IMR-90 (cell line): ENCODE measurements around the gene NDUFAF4. TPM values are rescaled to one million over a fixed set of nuclear protein-coding genes. Genes with fewer than 3 reads are reported as not detected.

Experiments
- ATAC-seq: fragments of 200-7000 bp; cut with Tn5 transposase; 2 replicates; pipeline ENCODE4 v1.9.1; 2020; ENCODE audit warnings: low read depth, mild to moderate bottlenecking, moderate library complexity
- BruUV-seq: library from RNA; stranded (reverse); fragments of 400-500 nt; replicated peaks from 2 replicates; lab custom pipeline; 2021; lab: Mats Ljungman, UMichigan
- CTCF ChIA-PET: fragments of 300-600 bp; formaldehyde crosslinking; extraction: SDS; loops from one replicate; lab custom pipeline; 2021; ENCODE audit warnings: antibody characterized with exemption; lab: Yijun Ruan, JAX
- POLR2A ChIA-PET: fragments of 300-600 bp; sonication (Branson Sonifier 250); formaldehyde crosslinking; loops from one replicate; lab custom pipeline; 2022; ENCODE audit warnings: antibody characterized with exemption; ENCODE audit not compliant: unreplicated experiment; lab: Charles Lee
- DNase-seq: peaks from one replicate; pipeline ENCODE4 v3.0.0; 2013
- H2AFZ ChIP-seq: replicated peaks from 2 replicates; pipeline ENCODE3; 2013; ENCODE audit warnings: low read length, mild to moderate bottlenecking; ENCODE audit not compliant: poor library complexity
- H2AK5ac ChIP-seq: 2 replicates; pipeline ENCODE4 v1.6.1; 2013; ENCODE audit warnings: low read depth, low read length, inconsistent platforms
- H2AK9ac ChIP-seq: replicated peaks from 2 replicates; pipeline ENCODE3; 2013; ENCODE audit warnings: mild to moderate bottlenecking, low read depth, low read length, moderate library complexity; ENCODE audit not compliant: poor library complexity
- H2BK120ac ChIP-seq: 2 replicates; pipeline ENCODE4 v1.6.1; 2013; ENCODE audit warnings: low read depth, low read length, inconsistent platforms
- H2BK15ac ChIP-seq: 3 replicates; pipeline ENCODE4 v1.6.1; 2013; ENCODE audit warnings: low read depth, low read length, inconsistent platforms
- H2BK20ac ChIP-seq: 2 replicates; pipeline ENCODE4 v1.6.1; 2013; ENCODE audit warnings: low read depth, mild to moderate bottlenecking, inconsistent platforms, low read length, moderate library complexity
- H2BK5ac ChIP-seq: 2 replicates; pipeline ENCODE4 v1.6.1; 2013; ENCODE audit warnings: mild to moderate bottlenecking, low read depth, low read length, inconsistent platforms; ENCODE audit not compliant: poor library complexity, severe bottlenecking
- H3K14ac ChIP-seq: replicated peaks from 2 replicates; pipeline ENCODE4 v1.6.1; 2013; ENCODE audit warnings: low read depth, low read length, inconsistent platforms
- H3K18ac ChIP-seq: 2 replicates; pipeline ENCODE4 v1.6.1; 2013; ENCODE audit warnings: low read depth, low read length, control low read depth
- H3K23ac ChIP-seq: 2 replicates; pipeline ENCODE4 v1.6.1; 2013; ENCODE audit warnings: low read depth, low read length, inconsistent platforms
- H3K27ac ChIP-seq: 2 replicates; pipeline ENCODE4 v1.5.1; 2013; ENCODE audit warnings: mild to moderate bottlenecking, control low read depth, low read length; ENCODE audit not compliant: insufficient read depth
- H3K27me3 ChIP-seq: 2 replicates; pipeline ENCODE4 v1.6.1; 2013; ENCODE audit warnings: low read length; ENCODE audit not compliant: control insufficient read depth, insufficient read depth
- H3K36me3 ChIP-seq: 2 replicates; pipeline ENCODE4 v1.6.1; 2013; ENCODE audit warnings: low read length, mixed read lengths; ENCODE audit not compliant: control insufficient read depth, insufficient read depth
- H3K4ac ChIP-seq: 2 replicates; pipeline ENCODE4 v1.6.1; 2013; ENCODE audit warnings: low read depth, low read length, inconsistent platforms
- H3K4me1 ChIP-seq: 2 replicates; pipeline ENCODE4 v1.6.1; 2013; ENCODE audit warnings: low read length, mixed read lengths; ENCODE audit not compliant: control insufficient read depth, insufficient read depth
- H3K4me2 ChIP-seq: 2 replicates; pipeline ENCODE4 v1.6.1; 2013; ENCODE audit warnings: low read depth, mild to moderate bottlenecking, control low read depth, low read length, moderate library complexity
- H3K4me3 ChIP-seq: 2 replicates; pipeline ENCODE4 v1.5.1; 2013; ENCODE audit warnings: low read depth, mild to moderate bottlenecking, control low read depth, low read length, moderate library complexity; ENCODE audit not compliant: insufficient read depth
- H3K56ac ChIP-seq: 2 replicates; pipeline ENCODE4 v1.6.1; 2013; ENCODE audit warnings: low read length, inconsistent platforms; ENCODE audit not compliant: insufficient read depth; ENCODE audit errors: extremely low read depth
- H3K79me1 ChIP-seq, 2 experiments: 2 replicates each; pipeline ENCODE4 v1.6.1; 2013; ENCODE audit warnings: low read length in 2 of 2, inconsistent platforms in 1 of 2, low read depth in 1 of 2
- H3K9ac ChIP-seq: 2 replicates; pipeline ENCODE4 v1.6.1; 2013; ENCODE audit warnings: low read depth, low read length, control low read depth
- H3K9me1 ChIP-seq: 2 replicates; pipeline ENCODE4 v1.6.1; 2013; ENCODE audit warnings: low read length, inconsistent platforms; ENCODE audit not compliant: insufficient read depth
- H3K9me3 ChIP-seq: 2 replicates; pipeline ENCODE4 v1.6.1; 2013; ENCODE audit warnings: low read length; ENCODE audit not compliant: control insufficient read depth, insufficient read depth
- H4K20me1 ChIP-seq: 2 replicates; pipeline ENCODE4 v1.6.1; 2013; ENCODE audit warnings: low read length, inconsistent platforms; ENCODE audit not compliant: insufficient read depth
- H4K5ac ChIP-seq: 2 replicates; pipeline ENCODE4 v1.6.1; 2013; ENCODE audit warnings: mild to moderate bottlenecking, low read depth, low read length, control low read depth
- H4K8ac ChIP-seq, 2 experiments: 2 replicates each; pipeline ENCODE4 v1.6.1; 2013; ENCODE audit warnings: low read depth in 2 of 2, low read length in 2 of 2, control low read depth in 1 of 2, inconsistent platforms in 1 of 2
- H4K91ac ChIP-seq: 2 replicates; pipeline ENCODE4 v1.6.1; 2013; ENCODE audit warnings: low read depth, low read length, inconsistent platforms; ENCODE audit not compliant: insufficient read depth
- BHLHE40 ChIP-seq: fragments of 150-350 bp; IDR thresholded peaks from 2 replicates; pipeline ENCODE4 v1.6.1; 2016; ENCODE audit warnings: mild to moderate bottlenecking, low read depth, low read length
- CEBPB ChIP-seq: IDR thresholded peaks from 2 replicates; pipeline ENCODE4 v1.6.1; 2012; ENCODE audit warnings: low read depth, low read length, improper control_type of control experiment
- CHD1 ChIP-seq: IDR thresholded peaks from 2 replicates; pipeline ENCODE4 v1.6.1; 2012; ENCODE audit warnings: low read depth, low read length, improper control_type of control experiment
- FOS ChIP-seq: fragments of 150-350 bp; IDR thresholded peaks from 2 replicates; pipeline ENCODE4 v1.6.1; 2016; ENCODE audit warnings: low read depth, low read length
- MAFK ChIP-seq: IDR thresholded peaks from 2 replicates; pipeline ENCODE4 v1.6.1; 2012; ENCODE audit warnings: low read depth, low read length, improper control_type of control experiment
- MAZ ChIP-seq: IDR thresholded peaks from 2 replicates; pipeline ENCODE4 v1.6.1; 2012; ENCODE audit warnings: low read depth, mild to moderate bottlenecking, low read length, improper control_type of control experiment, moderate library complexity, borderline replicate concordance
- MXI1 ChIP-seq: IDR thresholded peaks from 2 replicates; pipeline ENCODE4 v1.6.1; 2012; ENCODE audit warnings: low read depth, mild to moderate bottlenecking, low read length, moderate library complexity, borderline replicate concordance
- NFE2L2 ChIP-seq: fragments of 150-350 bp; IDR thresholded peaks from 2 replicates; pipeline ENCODE4 v1.6.1; 2016; ENCODE audit warnings: low read depth, mild to moderate bottlenecking, low read length
- POLR2A ChIP-seq: IDR thresholded peaks from 2 replicates; pipeline ENCODE4 v1.6.1; 2012; ENCODE audit warnings: mild to moderate bottlenecking, low read depth, low read length
- RAD21 ChIP-seq: IDR thresholded peaks from 2 replicates; pipeline ENCODE4 v1.6.1; 2012; ENCODE audit warnings: low read length, improper control_type of control experiment
- RCOR1 ChIP-seq: IDR thresholded peaks from 2 replicates; pipeline ENCODE4 v1.6.1; 2012; ENCODE audit warnings: mild to moderate bottlenecking, low read length, improper control_type of control experiment; ENCODE audit not compliant: insufficient replicate concordance
- RFX5 ChIP-seq: IDR thresholded peaks from 2 replicates; pipeline ENCODE4 v1.8.0; 2012; ENCODE audit warnings: low read depth, mild to moderate bottlenecking, low read length, moderate library complexity
- SMC3 ChIP-seq: fragments of 150-350 bp; IDR thresholded peaks from 2 replicates; pipeline ENCODE4 v1.6.1; 2016; ENCODE audit warnings: low read depth, mild to moderate bottlenecking, antibody characterized with exemption, low read length, moderate library complexity
- WGBS, 2 experiments: methylation state at CpG; one replicate each; pipeline versions ENCODE4 v1.1.5 to v1.1.7; 2013; ENCODE audit warnings: missing lambda C conversion rate in 2 of 2; ENCODE audit not compliant: insufficient read length in 1 of 2; ENCODE audit errors: extremely low coverage in 2 of 2; 5-methylcytosine and 5-hydroxymethylcytosine counted together
- dilution Hi-C: fragments of 300-500 bp; cut with HindIII; formaldehyde crosslinking; loops from one replicate; pipeline ENCODE4 v1.14.3; 2018; ENCODE audit warnings: low sequenced_read_pairs; ENCODE audit not compliant: unreplicated experiment
- in situ Hi-C: fragments of 300-500 bp; cut with MboI; formaldehyde crosslinking; loops from 3 replicates; pipeline ENCODE4 v1.14.3; 2019; ENCODE audit warnings: low sequenced_read_pairs, inconsistent platforms, mixed read lengths
- intact Hi-C: fragments of 100-400 bp; cut with micrococcal nuclease; formaldehyde crosslinking; loops from 2 replicates; pipeline ENCODE4 v1.10.0; 2022
- polyA plus RNA-seq, 3 experiments: library from polyadenylated mRNA; depleted of rRNA; stranded (reverse); fragments of >200 nt; gene quantifications; 2 replicates each; pipeline ENCODE4 v1.2.3, GENCODE V29; 2012; ENCODE audit warnings: low replicate concordance in 1 of 3
- total RNA-seq: library from RNA; depleted of rRNA; stranded (reverse); fragments of >200 nt; gene quantifications from 2 replicates; pipeline ENCODE4 v1.2.3, GENCODE V29; 2012
- TF ChIP-seq, protein P1 (sequence below): fragments of 150-350 bp; IDR thresholded peaks from 2 replicates; pipeline ENCODE4 v1.6.1; 2016; ENCODE audit warnings: low read depth, mild to moderate bottlenecking, low read length, moderate library complexity, borderline replicate concordance
- TF ChIP-seq, protein P2 (sequence below): fragments of 150-350 bp; IDR thresholded peaks from 2 replicates; pipeline ENCODE4 v1.6.1; 2017; ENCODE audit warnings: mild to moderate bottlenecking, antibody characterized with exemption, low read length, low read depth
- TF ChIP-seq, protein P3 (sequence below): conservative IDR thresholded peaks from 2 replicates; pipeline ENCODE4 v1.5.1; 2012; ENCODE audit warnings: mild to moderate bottlenecking, low read depth, low read length, improper control_type of control experiment

The NDUFAF4 gene
- total and polyA plus RNA-seq, 2 of the 4 experiments (the other 2 are of a cell fraction): 6.3 to 13.4 TPM

DNA sequence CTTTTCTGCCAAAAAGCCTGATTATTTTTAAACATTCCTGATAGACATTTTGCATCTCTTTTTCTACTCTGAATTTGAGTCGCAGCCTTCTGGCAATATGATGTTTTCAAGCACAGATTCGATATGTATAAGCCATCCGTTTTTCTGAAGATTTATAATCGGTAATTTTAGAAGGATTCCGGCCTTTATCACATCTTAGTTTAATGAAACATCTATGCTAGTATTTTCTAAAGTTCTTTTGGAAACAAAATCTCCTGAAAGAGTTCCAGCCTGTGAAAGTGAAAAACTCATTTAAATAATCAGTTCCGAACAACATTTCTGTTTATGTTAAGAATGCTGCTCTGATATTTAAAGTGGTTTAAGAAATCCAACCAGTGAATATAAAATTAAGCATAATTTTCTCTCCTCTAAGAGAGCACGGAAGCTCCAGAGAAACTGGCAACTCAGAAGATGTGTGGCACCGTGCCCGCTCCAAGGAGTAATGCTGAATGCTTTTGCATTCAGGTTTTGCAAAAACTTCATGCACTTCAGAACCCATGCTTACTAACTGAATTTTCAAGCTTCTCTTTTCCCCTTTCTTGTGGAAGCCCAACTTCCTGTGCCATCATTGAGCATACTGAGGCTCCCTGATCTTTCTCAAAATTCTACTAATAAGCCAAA lies 20.7 kb downstream of the NDUFAF4 start:
- dilution Hi-C loops (no loop called here), intact Hi-C loops (no loop called here), in situ Hi-C loops (no loop called here)
- H4K20me1 ChIP-seq: no peaks in the 10 kb centered on the region
- peaks cover 3% of the 10 kb centered on the region; the same call in 1 of the 2 replicates for H3K4me1 ChIP-seq
- POLR2A ChIA-PET: interaction anchor here (0.6 kb wide), 1 partner anchor 13 kb away, joined by 3 read pairs; no protein-coding TSS in a partner anchor
- H3K9ac ChIP-seq: no peak overlapping the region
- H3K14ac ChIP-seq: no peak overlapping the region
- no peaks in the 10 kb centered on the region for H3K9me1 ChIP-seq
- H4K5ac ChIP-seq: no peak overlapping the region
- no peaks in the 10 kb centered on the region for H3K79me1 ChIP-seq
- H3K36me3 ChIP-seq: no peaks in the 10 kb centered on the region
- H2BK5ac ChIP-seq: no peak overlapping the region
- H4K8ac ChIP-seq: no peak overlapping the region
- no peak overlapping the region for H2AK9ac ChIP-seq
- H2AFZ ChIP-seq: no peak overlapping the region
- no peak for ATAC-seq
- no peak overlapping the region for H3K23ac ChIP-seq
- H3K18ac ChIP-seq: no peak overlapping the region
- no peaks in the 10 kb centered on the region for H3K9me3 ChIP-seq
- no peak overlapping the region for H3K4ac ChIP-seq
- no peak overlapping the region for H2BK15ac ChIP-seq
- no peak overlapping the region for H3K4me2 ChIP-seq
- DNase-seq: no peak
- no peak overlapping the region for H3K27ac ChIP-seq
- CTCF ChIA-PET: no interaction called here
- H4K91ac ChIP-seq: no peak overlapping the region
- no peak overlapping the region for H2AK5ac ChIP-seq
- 50% methylated on average over 2 of the region's 9 CpGs; no CpG with 5 or more reads in 1 of the 2 experiments for WGBS, 2 experiments
- H2BK120ac ChIP-seq: no peak overlapping the region
- no TSS peak for BruUV-seq
- no peak overlapping the region for H3K4me3 ChIP-seq
- no peak overlapping the region for H3K56ac ChIP-seq
- TF ChIP-seq MAZ (no peak), POLR2A (no peak), NFE2L2 (no peak), RFX5 (no peak), BHLHE40 (no peak), MAFK (no peak), RAD21 (no peak), FOS (no peak), CEBPB (no peak), MXI1 (no peak), RCOR1 (no peak), CHD1 (no peak), SMC3 (no peak)
- TF ChIP-seq, protein P1, sequence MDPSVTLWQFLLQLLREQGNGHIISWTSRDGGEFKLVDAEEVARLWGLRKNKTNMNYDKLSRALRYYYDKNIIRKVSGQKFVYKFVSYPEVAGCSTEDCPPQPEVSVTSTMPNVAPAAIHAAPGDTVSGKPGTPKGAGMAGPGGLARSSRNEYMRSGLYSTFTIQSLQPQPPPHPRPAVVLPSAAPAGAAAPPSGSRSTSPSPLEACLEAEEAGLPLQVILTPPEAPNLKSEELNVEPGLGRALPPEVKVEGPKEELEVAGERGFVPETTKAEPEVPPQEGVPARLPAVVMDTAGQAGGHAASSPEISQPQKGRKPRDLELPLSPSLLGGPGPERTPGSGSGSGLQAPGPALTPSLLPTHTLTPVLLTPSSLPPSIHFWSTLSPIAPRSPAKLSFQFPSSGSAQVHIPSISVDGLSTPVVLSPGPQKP: no peak
- TF ChIP-seq, protein P2, sequence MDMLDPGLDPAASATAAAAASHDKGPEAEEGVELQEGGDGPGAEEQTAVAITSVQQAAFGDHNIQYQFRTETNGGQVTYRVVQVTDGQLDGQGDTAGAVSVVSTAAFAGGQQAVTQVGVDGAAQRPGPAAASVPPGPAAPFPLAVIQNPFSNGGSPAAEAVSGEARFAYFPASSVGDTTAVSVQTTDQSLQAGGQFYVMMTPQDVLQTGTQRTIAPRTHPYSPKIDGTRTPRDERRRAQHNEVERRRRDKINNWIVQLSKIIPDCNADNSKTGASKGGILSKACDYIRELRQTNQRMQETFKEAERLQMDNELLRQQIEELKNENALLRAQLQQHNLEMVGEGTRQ: no peak
- TF ChIP-seq, protein P3, sequence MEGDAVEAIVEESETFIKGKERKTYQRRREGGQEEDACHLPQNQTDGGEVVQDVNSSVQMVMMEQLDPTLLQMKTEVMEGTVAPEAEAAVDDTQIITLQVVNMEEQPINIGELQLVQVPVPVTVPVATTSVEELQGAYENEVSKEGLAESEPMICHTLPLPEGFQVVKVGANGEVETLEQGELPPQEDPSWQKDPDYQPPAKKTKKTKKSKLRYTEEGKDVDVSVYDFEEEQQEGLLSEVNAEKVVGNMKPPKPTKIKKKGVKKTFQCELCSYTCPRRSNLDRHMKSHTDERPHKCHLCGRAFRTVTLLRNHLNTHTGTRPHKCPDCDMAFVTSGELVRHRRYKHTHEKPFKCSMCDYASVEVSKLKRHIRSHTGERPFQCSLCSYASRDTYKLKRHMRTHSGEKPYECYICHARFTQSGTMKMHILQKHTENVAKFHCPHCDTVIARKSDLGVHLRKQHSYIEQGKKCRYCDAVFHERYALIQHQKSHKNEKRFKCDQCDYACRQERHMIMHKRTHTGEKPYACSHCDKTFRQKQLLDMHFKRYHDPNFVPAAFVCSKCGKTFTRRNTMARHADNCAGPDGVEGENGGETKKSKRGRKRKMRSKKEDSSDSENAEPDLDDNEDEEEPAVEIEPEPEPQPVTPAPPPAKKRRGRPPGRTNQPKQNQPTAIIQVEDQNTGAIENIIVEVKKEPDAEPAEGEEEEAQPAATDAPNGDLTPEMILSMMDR: no peak
- peaks cover 15% of the 10 kb centered on the region for H3K27me3 ChIP-seq
- no peak overlapping the region for H2BK20ac ChIP-seq
